HG02678 (cell line): ENCODE results near the gene EPHA8.

Experiments used
- ATAC-seq: cut with Tn5 transposase; IDR thresholded peaks from one replicate; pipeline ENCODE4 v1.9.1; 2021; ENCODE audit warnings: mild to moderate bottlenecking, moderate library complexity; ENCODE audit not compliant: unreplicated experiment

The EPHA8 gene

DNA sequence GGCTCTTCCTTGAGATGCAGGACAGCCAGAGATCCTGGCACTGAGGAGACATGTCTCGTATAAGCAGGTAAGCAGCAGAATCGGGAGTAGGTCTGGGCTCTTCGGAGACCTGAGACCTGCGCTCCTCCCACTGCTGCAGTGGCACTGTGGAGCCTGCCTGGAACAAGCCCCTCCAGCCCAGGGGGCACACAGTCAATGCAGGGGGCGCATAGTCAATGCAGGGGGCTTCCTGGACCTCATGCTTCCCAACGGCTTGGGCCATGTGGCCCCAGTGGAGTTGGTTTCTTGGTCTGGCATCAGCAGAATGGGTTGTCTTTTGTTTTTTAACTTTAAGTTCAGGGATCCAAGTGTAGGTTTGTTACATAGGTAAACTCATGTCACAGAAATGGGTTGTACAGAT lies 27.9 kb upstream of the EPHA8 start:
- ATAC-seq = no peak

DNA sequence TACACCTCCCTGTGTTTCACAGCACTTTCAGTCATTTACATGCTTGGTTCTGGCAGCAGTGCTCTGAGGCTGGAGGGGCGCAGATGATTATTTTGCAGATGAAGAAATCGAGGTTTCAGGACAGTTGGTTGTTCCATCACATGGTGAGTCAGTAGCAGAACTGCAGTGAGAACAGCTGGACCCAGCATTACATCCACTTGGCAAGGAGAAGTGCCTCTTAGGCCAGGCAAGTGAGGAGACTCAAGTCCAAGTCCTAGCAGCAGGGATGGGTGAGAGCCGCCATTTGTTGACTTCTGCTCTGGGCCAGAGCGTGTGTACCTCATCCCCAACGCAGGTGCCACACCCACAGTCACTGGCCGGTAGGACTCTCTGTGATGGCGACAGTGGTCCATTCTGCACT lies 26.8 kb upstream of the EPHA8 start:
- no peak for ATAC-seq

DNA sequence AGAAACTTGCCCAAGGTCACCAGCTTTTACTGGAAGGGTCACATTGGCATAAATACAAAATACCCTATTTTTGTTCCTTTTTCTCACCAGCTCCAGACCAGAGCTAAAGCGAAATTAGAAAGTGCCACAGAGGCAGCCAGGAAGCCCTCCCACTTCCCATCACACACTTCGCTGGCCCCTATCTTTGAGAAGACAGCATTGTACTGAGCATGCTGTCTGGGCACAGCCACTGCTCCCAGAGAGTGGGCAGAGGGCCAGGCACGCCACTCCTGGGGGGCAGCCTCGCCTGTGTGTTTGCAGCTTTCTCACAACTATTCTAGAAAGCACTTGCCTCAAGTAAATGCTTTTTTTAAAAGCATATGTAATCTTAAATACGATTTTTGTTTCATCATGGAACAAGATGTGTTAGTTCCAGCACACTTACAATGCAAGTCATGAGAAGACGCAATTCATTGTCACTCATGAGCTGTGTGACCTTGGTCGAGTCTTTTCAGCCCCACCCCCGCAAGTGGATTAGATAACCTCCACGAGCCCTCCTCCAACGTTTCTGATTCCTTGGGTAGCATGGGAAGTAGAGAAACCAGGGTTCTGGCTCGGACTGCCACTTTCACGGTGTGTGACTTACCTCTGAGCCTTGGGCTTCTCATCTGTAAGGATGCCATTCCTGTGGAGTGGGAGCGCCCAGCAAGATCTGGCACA lies 25.7 kb upstream of the EPHA8 start:
- ATAC-seq = no peak

DNA sequence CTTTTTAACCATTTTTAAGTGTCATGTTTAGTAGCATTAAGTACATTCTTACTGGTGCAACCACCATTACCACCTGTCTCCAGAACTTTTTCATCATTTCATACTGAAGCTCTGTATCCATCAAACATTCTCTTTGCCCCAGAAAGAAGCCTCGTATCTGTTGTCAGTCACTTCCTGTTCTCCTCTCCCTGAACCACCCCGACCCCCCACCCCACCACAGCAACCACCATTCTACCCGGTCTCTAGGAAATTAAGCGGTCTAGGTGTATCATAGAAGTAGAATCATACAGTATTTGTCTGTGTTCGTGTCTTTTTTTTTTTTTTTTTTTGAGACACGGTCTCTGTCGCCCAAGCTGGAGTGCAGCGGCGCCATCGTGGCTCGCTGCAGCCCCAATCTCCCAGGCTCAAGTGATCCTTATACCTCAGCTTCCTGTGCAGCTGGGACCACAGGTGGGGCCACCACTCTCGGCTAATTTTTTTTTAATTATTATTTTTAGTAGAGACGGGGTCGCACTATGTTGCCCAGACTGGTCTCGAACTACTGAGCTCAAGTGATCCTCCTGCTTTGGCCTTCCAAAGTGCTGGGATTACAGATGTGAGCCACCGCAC lies 23.7 kb upstream of the EPHA8 start:
- no peak for ATAC-seq

DNA sequence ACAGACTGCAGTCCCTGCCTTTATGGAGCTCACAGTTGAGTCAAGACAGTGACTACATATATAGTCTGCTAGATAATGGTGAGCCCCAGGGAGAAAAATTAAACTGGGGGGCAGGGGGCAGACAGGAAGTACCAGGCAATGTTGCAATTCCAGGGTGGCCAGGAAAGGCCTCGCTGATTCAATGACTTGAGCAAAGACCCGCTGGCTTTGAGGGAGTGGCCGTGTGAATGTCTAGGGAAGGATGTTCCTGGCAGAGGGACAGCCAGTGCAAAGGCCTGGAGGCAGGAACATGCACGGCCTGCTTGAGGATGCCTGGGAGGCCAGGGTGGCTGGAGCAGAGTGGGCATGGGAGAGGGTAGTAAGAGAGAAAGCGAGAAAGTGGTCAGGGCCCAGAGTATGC lies 23.0 kb upstream of the EPHA8 start:
- ATAC-seq = no peak

DNA sequence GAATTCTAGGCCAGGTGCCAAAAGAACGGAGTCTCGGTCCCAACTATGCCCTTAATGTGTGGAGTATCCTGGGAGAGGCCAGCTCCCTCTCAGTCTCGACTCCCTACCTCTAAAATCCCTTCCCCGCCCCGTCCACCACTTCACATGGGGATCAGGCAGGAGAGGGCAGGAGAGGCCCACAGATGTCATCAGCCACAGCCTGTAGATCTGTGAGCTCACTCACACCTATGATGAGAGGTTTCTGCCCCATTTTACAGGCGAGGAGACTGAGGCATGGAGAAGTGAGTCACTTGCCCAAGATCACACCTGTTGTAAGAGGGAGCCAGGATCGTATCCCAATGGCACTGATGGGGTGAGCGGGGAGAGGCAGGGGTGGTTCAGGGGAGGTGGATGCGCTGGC lies 20.4 kb upstream of the EPHA8 start:
- ATAC-seq = no peak

DNA sequence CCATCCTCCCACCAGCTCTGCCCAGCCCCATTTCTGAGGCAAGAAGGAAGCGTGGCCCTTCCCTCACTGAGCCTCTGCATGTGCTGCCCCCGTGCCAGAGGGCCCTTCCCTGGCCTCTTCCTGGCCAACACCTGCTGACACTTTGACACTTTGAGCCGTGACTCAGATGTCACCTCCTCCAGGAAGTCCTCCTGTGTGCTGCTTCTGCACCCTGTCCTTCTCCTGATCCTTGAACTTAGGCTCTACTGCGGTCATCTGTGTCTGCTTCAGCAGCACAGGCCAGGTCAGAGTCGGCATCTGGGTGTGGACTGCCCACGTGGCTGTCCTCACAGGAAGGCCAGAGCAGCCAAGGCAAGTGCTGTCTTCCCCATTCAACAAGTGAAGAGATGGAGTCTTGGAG lies 19.6 kb upstream of the EPHA8 start:
- ATAC-seq = no peak

DNA sequence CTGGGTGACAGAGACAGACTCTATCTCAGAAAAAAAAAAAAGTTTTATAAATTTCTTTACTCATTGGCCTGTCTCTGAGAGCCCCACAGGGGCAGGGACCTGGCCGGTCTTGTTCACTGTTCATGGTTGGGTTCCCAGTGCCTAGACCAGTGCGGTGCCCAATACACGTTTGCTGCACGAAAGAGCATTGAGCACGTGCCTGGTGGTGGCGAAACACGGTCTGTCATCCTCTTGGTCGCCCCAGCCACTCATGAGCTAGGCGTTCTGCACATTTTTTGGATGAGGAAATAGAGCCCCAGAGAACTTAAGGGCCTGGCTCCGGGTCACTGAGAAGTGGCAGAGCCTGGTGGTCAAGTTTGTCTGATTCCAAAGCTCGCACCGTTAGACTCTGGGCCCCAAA lies 18.7 kb upstream of the EPHA8 start:
- ATAC-seq = no peak

DNA sequence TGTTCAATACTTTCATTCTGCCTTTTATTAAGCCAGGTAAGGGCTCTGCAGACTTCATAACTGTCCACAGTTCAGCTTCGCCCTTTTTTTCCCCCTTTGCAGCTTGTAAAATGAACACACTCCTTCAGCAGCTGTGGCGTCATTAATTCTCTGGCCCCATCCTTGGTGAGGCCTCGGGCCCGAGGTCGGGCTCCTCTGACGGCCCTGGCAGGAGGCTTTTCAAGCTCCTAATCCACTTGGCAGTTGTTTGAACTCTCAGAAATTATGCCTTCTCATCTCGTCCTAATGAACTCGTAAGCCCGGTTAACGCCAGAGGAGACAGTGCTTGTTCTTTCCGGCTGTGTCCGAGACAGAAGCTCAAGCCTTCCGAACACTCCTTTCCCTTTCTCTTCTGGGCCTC lies 18.1 kb upstream of the EPHA8 start:
- no peak for ATAC-seq

DNA sequence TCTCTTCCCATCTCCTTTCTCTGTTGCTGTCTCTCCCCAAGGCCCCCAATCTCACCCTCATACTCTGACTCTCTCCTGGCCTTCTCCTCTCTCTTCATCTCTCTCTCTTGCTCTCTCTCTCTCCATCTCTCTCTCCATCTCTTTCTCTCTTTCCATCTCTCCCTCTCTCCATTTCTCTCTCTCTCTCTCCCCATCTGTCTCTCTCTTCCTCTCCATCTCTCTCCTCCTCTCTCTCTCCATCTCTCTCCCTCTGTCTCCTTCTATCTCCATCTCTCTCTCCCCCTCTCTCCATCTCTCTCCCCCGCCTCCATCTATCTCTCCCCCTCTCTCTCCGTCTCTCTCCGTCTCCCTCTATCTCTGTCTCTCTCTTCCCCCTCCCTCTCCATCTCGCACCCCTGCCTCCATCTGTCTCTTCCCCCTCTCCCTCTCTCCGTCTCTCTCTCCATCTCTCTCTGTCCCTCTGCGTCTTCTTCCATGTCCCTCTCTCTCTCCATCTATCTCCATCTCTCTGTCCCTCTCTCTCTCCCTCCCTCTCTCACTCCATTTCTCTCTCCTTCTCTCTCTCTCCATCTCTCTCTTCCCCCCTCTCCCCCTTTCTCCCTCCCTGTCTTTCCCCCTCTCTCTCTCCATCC lies 16.0 kb upstream of the EPHA8 start:
- ATAC-seq = no peak

DNA sequence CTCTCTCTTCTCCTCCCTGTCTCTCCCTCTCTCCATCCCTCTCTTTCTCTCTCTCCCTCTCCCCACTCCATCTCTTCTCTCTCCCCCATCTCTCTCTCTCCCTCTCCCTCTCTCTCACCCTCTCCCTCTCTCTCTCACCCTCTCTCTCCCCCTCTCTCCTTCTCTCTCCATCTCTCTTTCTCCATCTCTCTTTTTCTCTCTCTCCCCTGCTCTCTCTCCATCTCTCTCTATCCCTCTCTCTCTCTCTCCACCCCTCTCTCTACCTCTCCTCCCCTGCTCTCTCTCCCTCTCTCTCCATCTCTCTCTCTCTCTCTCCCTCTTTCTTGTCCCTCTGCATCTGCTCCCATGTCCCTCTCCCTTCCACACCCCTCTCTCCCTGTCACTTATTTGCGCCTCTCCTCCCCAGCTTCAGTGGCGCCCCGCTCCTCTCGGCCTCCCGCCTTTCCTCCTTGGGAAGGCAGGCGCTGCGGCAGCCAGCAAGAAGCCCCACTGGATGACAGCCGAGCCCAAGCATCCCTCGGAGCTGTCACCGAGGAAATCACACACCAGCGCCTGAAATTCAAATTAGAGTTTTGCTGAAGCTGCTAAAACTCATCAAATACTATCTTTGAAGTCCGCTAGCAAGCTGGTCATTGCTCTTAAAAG lies 15.3 kb upstream of the EPHA8 start:
- no peak for ATAC-seq

DNA sequence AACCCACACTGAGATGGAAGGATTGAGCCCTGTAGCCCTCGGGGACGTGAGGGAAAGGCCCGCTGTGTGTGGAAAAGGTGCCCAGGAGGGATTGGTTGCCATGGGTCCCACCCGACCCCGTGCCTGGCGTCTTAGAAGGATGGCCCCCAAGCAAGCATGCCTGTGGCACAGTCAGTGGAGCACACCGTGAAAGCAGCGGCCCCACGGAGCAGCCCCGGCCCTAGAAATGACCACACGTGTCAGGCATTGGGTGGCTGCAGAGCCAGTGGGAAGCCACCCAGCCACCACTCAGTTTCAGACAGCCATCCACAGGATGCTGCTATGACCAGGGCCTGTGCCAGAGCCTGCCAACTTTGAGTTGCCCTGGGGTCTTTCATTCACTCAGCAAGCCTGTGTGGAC lies 13.3 kb upstream of the EPHA8 start:
- ATAC-seq = no peak

DNA sequence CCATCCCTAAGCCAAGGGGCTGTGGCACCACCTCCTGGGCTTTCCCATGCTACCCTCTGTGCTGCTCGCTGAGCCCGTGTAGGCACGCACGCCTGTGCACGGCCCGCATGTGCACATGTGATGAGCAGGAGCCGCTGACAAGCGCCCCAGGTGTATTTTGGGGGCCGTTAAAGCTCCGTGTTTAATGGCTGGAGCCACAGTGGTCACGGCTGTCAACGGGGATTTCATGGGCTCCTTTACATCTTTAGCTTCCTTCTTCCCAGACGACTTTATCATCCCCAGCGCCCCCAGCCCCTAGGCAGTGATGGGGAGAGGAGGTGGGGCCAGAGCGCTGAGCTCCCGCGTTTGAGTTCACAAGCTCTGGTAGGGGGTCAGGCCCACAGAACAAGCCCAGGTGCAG lies 11.7 kb upstream of the EPHA8 start:
- ATAC-seq = no peak

DNA sequence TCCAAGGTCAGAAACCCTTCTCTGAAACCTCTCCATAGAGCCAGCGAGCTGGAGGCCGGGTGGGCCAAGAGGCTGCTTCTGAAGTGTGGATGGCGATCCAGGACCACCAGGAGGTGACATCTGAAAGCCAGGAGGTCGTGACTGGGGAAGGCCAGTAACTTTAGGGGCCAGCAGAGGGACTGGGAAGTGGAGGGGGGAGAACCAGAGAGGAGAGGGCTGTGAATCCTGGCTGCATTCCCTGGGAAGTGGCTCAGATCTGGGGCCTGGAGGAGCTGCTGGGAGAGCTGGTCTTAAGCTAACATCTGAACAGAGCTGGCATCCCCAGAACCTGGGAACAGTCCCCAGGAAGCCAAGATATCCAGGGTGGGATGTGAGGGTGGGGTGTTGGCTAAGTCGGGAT lies 11.3 kb upstream of the EPHA8 start:
- ATAC-seq = no peak

DNA sequence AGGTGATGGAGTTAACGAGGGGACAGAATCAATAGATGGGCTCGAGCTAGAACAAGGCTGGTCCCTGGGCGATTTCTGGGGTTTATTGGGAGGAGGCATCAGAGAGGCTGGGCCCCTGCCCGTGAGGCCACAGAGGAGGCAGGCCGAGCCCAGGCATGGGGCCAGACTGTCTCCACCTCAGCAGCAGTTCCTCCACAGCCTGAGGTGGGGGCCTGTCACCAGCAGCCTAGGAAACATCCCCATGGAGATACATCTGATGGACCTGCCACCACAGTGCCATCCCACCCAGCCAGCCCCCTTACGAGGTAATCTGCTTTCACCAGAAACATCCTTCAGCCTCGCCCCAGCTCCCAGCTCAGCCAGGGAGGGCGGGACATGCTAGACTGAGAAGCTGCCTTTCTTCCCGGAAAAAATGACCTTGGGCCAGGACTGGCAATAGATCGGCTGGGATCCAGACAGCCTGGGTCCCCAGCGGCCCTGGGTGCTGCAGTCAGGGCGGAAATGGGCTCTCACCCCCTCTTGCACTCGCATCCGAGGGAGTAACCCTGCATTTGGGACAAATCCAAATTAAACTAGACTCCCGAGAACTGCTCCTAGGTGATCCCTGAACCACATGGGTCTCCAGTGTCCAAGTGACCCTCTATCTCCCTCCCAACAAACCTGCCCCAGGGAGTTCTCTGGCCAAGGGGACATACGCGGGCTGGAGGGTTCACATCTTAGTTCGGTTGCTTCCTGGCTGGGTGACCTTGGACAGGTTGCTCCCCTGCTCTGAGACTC lies 10.0 kb upstream of the EPHA8 start:
- ATAC-seq = no peak

DNA sequence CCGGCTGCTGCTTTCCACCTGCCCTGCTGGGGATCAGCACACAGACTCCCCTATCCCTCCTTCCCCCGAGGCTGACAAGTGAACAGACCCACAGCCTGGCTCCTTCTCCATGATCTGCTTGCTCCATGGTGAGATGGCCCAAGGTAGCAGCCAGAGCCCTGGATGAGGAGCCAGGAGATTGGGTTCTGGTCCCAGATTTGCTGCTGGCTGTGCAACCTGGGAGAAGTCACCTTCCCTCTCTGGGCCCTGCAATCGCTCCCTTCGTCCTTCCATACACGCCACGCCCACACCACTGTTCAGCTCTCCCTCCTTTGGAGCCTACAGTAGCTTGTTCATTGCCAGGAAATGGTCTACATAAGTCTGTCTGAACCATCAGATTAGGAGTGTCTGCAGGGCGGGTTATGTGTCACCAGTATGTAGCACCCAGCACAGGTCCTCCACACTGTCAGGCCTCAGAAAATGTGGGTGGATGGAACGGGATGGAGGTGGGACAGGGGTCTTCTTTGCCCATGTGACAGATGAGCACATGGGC lies 9.2 kb upstream of the EPHA8 start:
- no peak for ATAC-seq

DNA sequence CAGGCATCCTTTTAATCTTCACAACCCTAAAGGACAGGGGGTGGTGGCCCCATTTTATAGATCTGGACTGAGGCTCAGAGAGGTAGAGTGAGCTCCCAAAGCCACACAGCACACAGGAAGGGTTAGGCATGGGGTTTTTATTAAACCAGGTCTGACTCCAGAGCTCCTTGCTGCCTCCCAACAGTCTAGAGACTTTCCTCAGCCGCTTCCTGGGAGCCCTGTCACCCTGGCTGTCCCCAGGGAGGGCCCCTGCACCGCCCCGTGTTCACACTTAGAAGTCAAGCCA lies 8.0 kb upstream of the EPHA8 start:
- ATAC-seq = no peak

DNA sequence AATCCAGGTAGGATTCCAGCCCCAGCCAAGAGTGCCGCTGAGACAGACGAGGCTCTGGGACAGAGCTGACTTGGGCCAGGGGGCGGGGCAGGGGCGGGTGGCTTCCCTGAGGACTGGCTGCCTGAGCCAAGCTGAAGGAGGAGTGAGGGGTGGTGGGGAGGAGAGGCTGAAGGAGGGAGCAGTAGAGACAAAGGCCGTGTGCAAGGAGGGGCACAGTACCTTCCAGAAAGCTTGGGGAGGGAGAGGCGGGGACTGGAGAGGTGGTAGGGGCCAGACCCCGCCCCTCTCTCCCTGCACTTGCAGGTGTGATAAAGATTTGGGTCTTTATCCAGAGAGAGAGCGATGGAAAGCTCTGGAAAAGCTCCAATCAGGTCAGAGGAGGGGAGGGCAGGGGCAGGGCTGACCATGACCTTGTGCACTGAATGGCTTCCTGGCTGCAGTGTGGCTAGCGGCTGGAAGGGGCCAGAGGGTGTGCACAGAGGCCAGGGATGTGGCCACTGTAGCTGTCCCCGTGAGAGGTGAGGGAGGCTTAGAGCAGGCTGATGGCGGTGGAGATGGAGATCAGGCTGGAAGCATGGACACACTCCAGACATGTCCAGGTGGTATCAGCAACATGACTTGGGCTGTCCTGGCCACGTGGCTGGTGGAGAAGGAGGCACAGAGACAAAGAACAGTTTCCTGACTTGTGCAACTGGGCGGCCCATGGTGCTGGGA lies 6.7 kb upstream of the EPHA8 start:
- no peak for ATAC-seq

DNA sequence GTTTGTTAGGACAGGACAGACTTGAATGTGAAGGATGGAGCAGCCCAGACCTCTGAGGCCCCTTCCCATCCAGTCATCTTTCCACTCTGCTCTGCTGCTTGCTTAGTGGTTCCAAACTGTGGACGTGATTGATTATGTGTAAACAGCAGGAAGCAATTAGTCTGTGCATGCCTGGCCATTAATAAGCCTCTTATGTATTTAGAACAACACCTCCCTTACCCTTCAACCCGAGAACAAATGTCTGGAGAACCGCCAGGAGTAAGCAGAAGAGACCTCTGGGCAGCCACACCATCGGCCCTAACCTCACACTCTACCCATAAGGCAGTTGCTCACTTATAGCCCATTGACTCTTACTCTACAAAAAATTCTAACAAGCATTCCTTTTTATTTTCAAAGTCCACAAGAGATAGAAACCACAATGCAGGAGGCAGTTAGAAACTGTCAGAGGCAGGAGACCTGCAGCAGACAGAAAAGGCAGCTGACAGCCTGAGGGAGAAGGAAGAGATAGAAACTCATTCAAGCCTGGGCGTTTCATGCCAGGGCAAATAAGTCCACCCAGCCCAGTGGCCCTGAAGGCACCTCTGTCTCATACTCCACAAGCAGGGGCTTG lies 5.8 kb upstream of the EPHA8 start:
- ATAC-seq = no peak
